Measurements from ENCODE around the gene SCAMP3. TPM values are rescaled to one million over a fixed set of nuclear protein-coding genes. Genes with fewer than 3 reads are reported as not detected.
"Not testable (repeated sequence)": the region's sequence is repeated elsewhere in the genome, so short reads cannot be mapped to it uniquely, and the experiment has no call there.

Gene SCAMP3
- total RNA-seq, 1 experiment from 2014 or later = 64.2 TPM

GRCh38 chr1:155246796-155247195 lies 15.4 kb downstream of the SCAMP3 start:
- H3K4me1 ChIP-seq (ENCODE audit: control insufficient read depth in 1 of 2, insufficient read depth in 2 of 2, low read length in 2 of 2) = peaks cover 10 to 40% of the 10 kb centered on the region in 2 experiments
- POLR2A ChIA-PET; RAD21 ChIA-PET (ENCODE audit: low non-redundant PET in 1 of 2, low total read pairs in 2 of 2, uncharacterized antibody in 2 of 2, unreplicated experiment in 2 of 2); DNase-seq (ENCODE audit: low read depth, low spot score); H3K27ac ChIP-seq (ENCODE audit: low read depth, low read length); H3K36me3 ChIP-seq (ENCODE audit: control insufficient read depth in 1 of 2, insufficient read depth in 2 of 2, low read length in 2 of 2); H3K27me3 ChIP-seq (ENCODE audit: insufficient read depth, low read length); intact Hi-C loops (cut with micrococcal nuclease); H4K20me1 ChIP-seq (ENCODE audit: insufficient read depth); CTCF ChIA-PET; BruUV-seq (replicated peaks); H3K9me3 ChIP-seq (ENCODE audit: control insufficient read depth in 1 of 2, insufficient read depth in 1 of 2, low read depth in 1 of 2, low read length in 2 of 2); H2AFZ ChIP-seq (ENCODE audit: low read depth, low read length, poor library complexity, severe bottlenecking); H3K79me2 ChIP-seq (ENCODE audit: insufficient read depth, low read length); H3K4me3 ChIP-seq (replicated peaks in 1 of 2; ENCODE audit: low read depth in 1 of 2, low read length in 2 of 2); H3K4me2 ChIP-seq (ENCODE audit: low read length); H3K9ac ChIP-seq (ENCODE audit: low read length); ATAC-seq; H3K9me2 ChIP-seq (ENCODE audit: insufficient read depth): not testable (repeated sequence)

- ChIA-PET CTCF (no interaction called here), RAD21 (ENCODE audit: low non-redundant PET in 1 of 2, low total read pairs in 2 of 2, uncharacterized antibody in 2 of 2, unreplicated experiment in 2 of 2) (interaction anchor here in 1 of 2 experiments (0.7 kb wide), 1 partner anchor 171 kb away, joined by 3 read pairs; no protein-coding TSS in a partner anchor), POLR2A (no interaction called here)
- H2AFZ ChIP-seq (ENCODE audit: low read depth, low read length, poor library complexity, severe bottlenecking) = peak overlapping the region; percentile 13
- no peaks in the 10 kb centered on the region for H4K20me1 ChIP-seq (ENCODE audit: insufficient read depth)
- H3K9me2 ChIP-seq (ENCODE audit: insufficient read depth) = no peaks in the 10 kb centered on the region
- peak overlapping the region; percentile 80 for H3K9ac ChIP-seq (ENCODE audit: low read length)
- DNase-seq (ENCODE audit: low read depth, low spot score) (no peak), ATAC-seq (no peak)
- H3K4me2 ChIP-seq (ENCODE audit: low read length) = peak overlapping the region; percentile 76
- no peak for TF ChIP-seq ZNF274 (IDR thresholded peaks at IDR 0.05; ENCODE audit: low read depth, low read length)
- TF ChIP-seq TCF7L2 (IDR thresholded peaks at IDR 0.05; ENCODE audit: borderline replicate concordance, extremely low read depth, insufficient read depth, insufficient read length) = no peak
- no peak for TF ChIP-seq POLR2AphosphoS5 (IDR thresholded peaks at IDR 0.05; ENCODE audit: low read depth, low read length)
- no peak for TF ChIP-seq YY1 (IDR thresholded peaks at IDR 0.05; ENCODE audit: extremely low read depth, insufficient replicate concordance, low read depth, low read length)
- TF ChIP-seq ZFX (IDR thresholded peaks at IDR 0.05) = no peak
- no peak for TF ChIP-seq EZH2 (IDR thresholded peaks at IDR 0.05)
- TF ChIP-seq EGR1 (IDR thresholded peaks at IDR 0.05; ENCODE audit: low read depth) = no peak
- no peak for TF ChIP-seq ZBTB33 (IDR thresholded peaks at IDR 0.05; ENCODE audit: extremely low read depth, insufficient replicate concordance, low read length)
- TF ChIP-seq JUND (IDR thresholded peaks at IDR 0.05) = no peak
- TF ChIP-seq CTCF (IDR thresholded peaks at IDR 0.05 in 2 of 3, conservative IDR thresholded peaks at IDR 0.05 in 1 of 3; ENCODE audit: borderline replicate concordance in 1 of 3, insufficient read depth in 1 of 3, low read depth in 2 of 3, low read length in 2 of 3) = no peak
- TF ChIP-seq SRF (IDR thresholded peaks at IDR 0.05; ENCODE audit: low read depth) = no peak
- TF ChIP-seq CEBPB (IDR thresholded peaks at IDR 0.05; ENCODE audit: low read depth) = no peak
- TF ChIP-seq ELF1 (IDR thresholded peaks at IDR 0.05; ENCODE audit: borderline replicate concordance, low read depth) = no peak
- no peak for TF ChIP-seq RAD21 (IDR thresholded peaks at IDR 0.05; ENCODE audit: low read depth)
- TF ChIP-seq POLR2A (IDR thresholded peaks at IDR 0.05; ENCODE audit: borderline replicate concordance, extremely low read depth, insufficient read depth, insufficient read length) = no peak
- peak overlapping the region; percentile 78 for H3K27ac ChIP-seq (ENCODE audit: low read depth, low read length)
- no peaks in the 10 kb centered on the region for H3K27me3 ChIP-seq (ENCODE audit: insufficient read depth, low read length)
- H3K4me1 ChIP-seq (ENCODE audit: control insufficient read depth in 1 of 2, insufficient read depth in 2 of 2, low read length in 2 of 2) = peaks cover 16 to 46% of the 10 kb centered on the region in 2 experiments
- intact Hi-C loops (cut with micrococcal nuclease) = no loop called here
- H3K36me3 ChIP-seq (ENCODE audit: control insufficient read depth in 1 of 2, insufficient read depth in 2 of 2, low read length in 2 of 2) = peaks cover 0 to 2% of the 10 kb centered on the region in 2 experiments; a peak in 3 of 4 replicates
- TSS peak; percentile 97 for BruUV-seq (replicated peaks)
- H3K4me3 ChIP-seq (replicated peaks in 1 of 2; ENCODE audit: low read depth in 1 of 2, low read length in 2 of 2) = peak overlapping the region; percentile 69 to 74
- no peaks in the 10 kb centered on the region for H3K79me2 ChIP-seq (ENCODE audit: insufficient read depth, low read length)
- no peaks in the 10 kb centered on the region for H3K9me3 ChIP-seq (ENCODE audit: control insufficient read depth in 1 of 2, insufficient read depth in 1 of 2, low read depth in 1 of 2, low read length in 2 of 2)
These were observed 17.0 kb downstream of the SCAMP3 start for GRCh38 chr1:155245163-155245524.
